ENCODE measurements around the gene MTHFSD.

- no peak for TF ChIP-seq CTCF (IDR thresholded peaks at IDR 0.05 in 8 of 11, conservative IDR thresholded peaks at IDR 0.05 in 3 of 11)
- no peak for TF ChIP-seq POLR2A (IDR thresholded peaks at IDR 0.05)
- TF ChIP-seq POLR2AphosphoS5 (IDR thresholded peaks at IDR 0.05): no peak
Measured at GRCh38 chr16:86555704-86556075, 655 bp upstream of the MTHFSD start.

All from spleen (tissue), 7 donors.